Epidermal melanocyte (primary cell): Measurements from ENCODE around the gene TNFAIP8.

ENCODE experiments used
- DNase-seq: peaks from one replicate; pipeline ENCODE4 v3.0.0; 2011; ENCODE audit warnings: low spot score; ENCODE audit not compliant: insufficient read length

TNFAIP8 gene

DNA sequence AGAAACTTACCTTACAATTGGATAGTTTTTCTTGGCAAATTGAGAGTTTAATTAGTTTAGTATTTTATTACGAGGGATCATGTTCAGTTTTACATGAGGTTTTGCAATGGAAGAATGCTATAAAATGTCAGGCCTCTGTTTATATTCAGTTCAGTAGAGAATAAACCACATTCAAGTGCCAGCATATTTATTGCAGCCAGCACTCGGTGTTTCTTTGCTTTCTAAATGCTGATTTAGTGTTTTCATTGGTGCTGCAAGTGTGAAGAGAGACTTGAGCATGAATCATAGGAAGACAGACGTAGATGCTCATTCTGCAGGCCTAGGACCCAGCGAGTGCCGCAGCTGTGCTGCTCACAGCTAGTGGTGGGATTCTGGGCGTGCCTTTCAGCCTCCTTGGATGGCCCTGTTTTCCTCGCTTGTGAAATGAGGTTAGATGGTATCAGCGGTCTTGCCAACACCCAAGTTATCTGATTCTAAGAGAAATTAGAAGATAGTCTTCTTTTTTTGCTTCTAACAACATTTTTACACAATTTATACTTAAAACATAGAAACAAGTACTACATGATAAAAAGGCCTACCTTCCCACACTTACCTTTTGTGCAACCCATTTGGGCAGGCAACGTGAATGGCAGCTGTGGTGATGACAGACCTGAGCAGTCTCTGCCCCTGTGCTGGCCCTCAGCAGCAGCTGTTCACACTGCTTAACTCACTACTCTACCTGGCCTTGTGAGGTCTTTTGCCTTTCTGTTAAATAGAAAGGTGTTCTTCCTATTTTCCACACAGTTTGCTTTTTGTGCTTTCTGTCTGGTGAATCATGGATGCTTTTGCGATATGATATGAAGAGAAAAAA lies 26.8 kb upstream of the TNFAIP8 start:
- no peak for DNase-seq

DNA sequence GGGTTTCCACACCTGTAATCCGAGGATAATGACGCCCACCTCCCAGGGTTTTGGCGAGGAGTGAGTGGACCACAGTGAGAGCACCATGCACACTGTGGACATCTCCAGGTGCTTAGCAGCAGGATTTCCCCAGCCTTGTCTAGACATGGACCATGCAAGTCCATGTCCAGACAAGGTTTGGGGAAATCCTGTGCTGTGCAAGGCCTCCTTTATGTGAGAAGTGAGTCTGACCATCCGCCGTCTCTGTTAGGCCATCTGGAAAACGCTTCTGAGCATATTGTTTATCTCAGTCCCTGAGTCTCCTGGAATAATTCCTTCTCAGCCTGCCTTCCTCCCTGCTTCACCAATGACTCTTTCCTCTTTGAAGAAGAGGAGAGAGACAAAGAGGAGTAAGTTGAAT lies 26.2 kb upstream of the TNFAIP8 start:
- no peak for DNase-seq

DNA sequence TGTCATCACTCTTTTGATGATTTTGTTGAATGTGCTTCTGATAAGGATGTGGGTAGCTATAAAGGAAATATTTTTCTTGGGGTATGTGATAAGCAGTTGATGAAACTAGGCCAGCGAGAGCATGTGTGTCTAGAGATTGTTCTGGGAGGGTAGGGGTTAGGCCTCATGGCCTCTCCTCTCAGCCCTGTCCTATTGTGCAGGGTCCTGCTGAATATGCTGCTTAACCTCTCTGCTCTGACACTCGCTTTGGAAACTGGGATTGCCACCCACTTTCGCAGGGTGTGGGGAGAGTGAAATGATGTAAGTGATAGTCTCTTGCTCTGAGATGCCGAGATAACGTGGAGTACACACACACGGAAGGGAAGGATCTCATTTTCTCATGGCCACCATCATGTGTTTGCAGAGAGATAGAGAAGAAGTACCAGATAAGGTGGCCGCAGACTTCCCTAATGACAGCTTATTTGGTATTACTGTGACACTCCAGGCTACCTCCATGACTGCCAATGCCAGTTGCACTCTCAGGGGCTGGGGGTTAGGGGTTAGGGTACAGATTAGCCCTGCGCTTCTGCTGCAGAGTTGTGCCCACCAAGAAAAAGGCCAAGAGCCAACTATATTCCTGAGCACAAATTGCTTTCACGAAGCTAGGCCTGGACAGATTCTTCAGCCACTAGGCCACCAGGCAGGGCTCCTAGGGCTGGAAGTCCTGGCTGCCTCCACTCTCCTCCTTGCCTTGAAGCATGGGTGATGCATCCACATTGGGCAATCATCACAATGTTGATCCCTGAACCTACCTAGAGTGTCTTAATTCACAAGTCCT lies 25.2 kb upstream of the TNFAIP8 start:
- DNase-seq, result no peak

DNA sequence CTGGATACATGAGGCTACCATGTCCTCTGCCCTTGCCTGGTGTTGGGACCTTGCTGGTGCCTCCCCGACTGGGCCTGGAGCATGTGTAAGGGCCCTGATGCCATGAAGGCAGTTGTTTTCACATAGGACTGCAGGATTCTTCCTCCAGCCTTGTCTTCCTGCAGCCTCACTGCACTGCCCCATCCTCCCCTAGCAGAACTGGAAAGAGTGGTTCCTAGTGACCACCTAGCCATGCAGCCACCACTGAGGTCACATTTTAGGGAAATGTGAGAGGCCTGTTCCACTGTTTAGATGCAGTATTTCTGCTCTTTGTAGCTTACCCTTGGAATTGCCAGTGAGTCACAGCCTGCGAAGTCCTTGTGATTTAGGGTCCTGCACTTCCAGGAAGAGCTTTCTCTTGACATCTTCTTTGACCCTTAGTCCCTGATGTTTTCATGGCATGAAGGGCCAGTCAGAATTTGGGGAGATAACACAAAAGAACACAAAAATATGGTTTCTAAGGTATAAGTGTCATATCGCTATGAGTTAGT lies 24.2 kb upstream of the TNFAIP8 start:
- no peak for DNase-seq

DNA sequence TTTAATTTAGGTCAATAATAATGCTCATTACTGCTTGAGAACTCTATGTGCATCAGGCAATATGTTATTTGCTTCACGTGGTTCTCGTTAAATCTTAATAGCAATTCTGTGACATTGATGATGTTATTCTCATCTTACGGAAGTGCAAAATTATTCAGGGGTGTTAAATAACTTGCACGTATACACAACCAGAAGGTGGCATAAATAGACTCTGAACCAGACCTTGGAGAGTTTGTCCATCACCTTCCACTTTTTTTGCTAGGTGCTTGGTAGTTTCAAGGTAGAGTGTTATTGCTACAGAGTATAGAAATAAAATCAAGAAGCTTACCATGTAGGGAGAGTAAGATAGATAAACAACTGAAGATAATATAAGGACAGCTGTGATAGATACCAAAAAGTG lies 23.6 kb upstream of the TNFAIP8 start:
- no peak for DNase-seq

DNA sequence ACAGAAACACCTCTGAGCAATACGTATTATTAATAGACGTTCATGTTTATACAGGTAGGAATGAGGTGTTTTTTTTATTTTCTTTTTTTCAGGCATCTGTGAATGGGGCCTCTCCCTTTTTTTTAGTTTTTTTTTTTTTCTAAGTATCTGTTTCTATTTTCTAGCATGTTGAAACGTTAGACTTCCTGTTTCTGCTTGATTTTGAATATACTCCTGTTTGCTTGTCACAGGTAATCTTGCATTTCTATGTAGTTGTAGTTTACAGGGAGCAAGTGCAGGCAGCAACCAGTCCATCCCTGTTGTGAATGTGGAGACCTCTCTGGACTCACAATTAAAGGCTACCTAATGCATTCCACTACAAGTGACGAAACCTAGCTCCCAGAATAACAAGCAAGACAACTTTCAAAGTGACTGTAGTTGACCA lies 22.8 kb upstream of the TNFAIP8 start:
- DNase-seq, result no peak

DNA sequence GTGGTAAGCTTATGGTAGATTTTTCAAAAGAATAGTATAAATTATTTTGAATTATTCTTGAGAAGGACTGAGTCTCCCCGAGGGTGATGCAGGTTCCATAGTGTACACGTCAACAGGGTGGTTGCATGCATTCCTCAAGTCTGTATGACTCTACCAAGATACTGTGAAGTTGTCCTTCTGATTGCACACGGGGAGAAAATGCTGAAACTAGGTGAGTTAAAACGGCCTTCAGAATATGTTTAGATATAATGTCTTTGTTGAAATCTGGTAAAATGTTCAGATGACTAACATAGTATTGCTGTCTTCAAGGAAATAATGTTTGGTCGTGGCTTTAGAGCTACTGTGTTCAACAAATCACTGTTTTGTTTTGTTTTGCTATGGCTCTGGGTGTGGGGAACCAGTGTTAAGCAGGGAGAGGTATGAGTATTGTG lies 22.4 kb upstream of the TNFAIP8 start:
- DNase-seq, result no peak

DNA sequence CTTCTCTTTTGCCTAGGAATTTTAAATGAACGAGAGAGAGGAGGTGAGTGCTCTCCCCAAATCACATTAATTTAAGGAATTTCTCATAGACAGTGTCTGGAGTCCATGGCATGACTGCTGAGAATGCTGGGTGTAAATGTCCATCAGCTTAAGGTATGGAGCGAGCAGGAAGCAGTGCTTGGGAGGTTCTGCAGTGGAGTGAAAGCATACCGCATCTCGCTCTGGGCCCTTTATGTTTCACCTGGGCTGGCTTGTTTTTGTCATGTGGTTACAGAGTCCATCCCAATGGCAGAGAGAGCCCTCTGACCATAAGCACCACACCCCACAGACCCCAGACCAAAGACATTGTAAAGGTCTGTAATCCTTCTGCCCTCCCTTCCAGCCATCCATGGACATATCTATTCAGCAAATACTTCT lies 20.6 kb upstream of the TNFAIP8 start:
- DNase-seq, result no peak

DNA sequence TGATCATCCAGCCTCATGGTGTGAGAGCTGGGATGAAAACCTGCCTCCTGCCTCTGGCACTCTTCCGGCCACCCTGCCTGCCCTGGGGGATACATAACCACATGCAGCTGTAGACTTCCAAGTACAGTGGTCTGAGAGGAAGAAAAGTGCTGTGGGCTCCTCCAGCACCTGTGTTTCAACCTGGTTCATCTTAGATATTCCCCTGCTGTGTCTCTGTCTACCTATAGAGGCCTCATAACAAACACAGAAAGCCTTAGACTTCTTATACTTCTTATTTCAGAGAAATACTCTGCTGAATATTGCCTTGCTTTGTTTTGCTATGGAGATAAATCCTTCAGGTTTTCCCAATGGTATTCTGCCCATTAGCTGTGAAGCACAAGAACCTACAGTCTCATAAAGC lies 19.6 kb upstream of the TNFAIP8 start:
- no peak for DNase-seq

DNA sequence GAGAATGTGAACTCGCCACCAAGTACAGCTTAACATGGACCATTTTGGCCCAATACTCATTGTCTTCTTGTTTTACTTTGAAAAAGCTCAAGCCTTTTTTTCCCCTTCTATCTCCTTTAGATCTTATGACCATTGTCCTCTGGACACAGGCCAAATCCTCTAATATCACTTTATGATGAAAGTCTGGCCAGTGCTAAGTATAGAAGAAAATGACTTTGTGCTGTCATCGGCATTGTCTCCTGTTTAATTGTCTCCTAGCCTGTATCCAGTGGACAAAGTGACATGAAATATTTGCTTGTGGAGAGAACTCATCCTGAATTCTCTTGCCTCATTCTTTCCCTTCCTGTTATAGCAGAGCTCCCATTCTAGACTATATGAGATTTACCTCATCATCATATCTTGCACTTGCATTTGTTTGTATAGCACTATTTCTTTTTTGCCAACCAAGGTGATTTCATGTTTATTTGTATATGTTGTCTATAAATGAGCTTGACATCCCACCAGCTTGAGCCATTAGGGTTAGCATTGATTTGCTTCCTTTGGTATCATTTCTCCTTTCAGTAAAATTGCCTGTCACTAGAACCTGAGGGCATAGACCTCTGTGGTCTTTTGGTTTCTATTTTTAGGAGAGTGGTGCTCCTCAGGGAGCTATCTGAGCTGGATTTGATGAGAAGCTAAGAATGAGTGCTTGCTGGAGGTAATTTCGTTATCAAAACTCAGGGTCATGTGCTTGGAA lies 18.8 kb upstream of the TNFAIP8 start:
- DNase-seq, result no peak

DNA sequence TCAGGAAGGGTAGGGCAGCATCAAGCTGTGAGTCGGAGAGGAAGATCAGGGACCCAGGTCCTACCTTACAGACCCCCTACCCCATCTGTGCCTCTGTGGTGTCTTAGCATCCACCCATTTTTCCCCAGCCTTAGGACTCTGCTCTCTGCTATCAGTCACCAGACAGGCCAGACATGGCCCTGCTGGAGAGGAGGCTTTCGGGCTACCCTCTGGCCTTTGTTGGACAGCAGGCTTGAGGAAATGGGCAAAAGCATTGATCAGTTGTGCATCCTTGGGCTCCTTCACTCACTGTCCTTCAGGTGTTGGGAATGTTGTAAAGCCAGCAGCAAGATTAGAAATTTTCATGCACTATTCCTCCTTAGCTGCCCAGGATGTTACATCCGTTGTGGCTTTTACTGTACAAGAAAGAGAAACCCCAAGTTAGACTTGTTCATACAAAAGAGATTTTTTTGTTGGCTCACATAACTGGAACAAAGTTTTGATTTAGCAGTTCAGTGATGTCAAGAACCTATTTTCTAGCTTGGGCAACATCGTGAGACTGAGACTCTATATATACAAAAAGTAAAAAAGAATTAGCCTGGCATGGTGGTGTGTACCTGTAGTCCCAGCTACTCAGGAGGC lies 17.4 kb upstream of the TNFAIP8 start:
- no peak for DNase-seq

DNA sequence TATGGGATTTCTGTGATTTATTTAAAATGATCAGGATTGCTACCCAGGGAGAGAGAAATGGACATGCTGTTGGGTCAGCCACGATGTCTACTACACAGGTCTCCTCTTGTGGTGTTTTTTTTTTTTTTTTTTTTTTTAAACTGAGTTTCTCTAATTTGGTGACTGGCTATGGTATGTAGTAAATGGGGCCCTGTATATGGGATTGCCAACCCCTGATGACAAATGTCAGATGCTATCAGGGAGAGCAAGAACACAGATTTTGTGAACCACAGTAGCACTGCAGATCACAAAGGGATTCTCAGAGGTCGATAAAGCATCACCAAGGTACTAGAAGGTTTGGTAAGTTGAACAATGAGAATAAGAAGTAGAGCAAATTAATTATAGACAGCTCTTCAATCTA lies 16.5 kb upstream of the TNFAIP8 start:
- DNase-seq, result no peak

DNA sequence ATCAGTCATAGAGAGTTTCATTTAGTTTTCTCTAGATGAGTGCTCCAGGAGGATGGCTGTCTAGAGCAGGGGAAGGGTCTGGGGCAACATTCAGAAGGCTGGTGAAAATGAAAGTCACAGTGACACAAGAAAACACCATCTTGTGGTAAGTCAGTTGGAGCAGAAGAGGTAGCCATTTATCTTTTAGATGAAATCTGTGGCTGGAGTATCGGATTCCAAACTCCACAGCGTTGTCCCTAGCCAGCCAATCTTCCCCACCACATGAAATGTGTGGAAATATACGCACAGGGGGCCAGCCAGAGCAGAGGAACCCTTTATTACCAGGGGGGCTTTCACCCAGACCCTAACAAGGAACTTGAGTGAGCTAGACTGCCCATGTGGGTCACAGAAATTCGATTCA lies 15.9 kb upstream of the TNFAIP8 start:
- DNase-seq, result no peak

DNA sequence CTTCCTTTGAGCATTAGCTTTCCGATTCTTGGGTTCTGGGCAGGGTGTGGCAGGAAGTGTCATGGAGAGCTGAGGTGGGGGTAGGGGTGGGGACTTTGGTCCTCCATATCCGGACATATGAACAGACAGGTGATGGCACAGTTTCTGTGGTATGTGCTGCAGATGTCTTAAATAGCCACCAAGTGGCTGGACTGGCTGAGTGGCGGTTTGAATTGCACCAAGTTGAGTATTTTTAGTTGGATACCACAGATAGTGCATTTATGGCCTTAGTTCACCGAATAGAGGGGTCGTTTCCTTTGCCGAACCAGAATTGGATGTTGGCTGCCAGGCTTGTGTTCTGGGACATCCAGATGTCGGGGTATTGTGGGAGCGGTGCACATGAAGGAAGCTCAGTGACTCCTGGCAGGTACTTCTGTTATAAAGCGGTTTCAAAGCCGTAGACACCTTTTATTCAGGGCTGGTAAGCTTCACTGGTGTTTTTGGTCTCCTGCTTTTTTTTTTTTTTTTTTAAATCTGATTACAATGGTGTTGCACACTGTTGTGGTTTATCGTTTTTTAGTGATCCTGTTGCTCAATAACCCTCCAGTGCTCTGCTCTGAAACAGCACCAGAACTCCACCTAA lies 15.1 kb upstream of the TNFAIP8 start:
- DNase-seq, result no peak

DNA sequence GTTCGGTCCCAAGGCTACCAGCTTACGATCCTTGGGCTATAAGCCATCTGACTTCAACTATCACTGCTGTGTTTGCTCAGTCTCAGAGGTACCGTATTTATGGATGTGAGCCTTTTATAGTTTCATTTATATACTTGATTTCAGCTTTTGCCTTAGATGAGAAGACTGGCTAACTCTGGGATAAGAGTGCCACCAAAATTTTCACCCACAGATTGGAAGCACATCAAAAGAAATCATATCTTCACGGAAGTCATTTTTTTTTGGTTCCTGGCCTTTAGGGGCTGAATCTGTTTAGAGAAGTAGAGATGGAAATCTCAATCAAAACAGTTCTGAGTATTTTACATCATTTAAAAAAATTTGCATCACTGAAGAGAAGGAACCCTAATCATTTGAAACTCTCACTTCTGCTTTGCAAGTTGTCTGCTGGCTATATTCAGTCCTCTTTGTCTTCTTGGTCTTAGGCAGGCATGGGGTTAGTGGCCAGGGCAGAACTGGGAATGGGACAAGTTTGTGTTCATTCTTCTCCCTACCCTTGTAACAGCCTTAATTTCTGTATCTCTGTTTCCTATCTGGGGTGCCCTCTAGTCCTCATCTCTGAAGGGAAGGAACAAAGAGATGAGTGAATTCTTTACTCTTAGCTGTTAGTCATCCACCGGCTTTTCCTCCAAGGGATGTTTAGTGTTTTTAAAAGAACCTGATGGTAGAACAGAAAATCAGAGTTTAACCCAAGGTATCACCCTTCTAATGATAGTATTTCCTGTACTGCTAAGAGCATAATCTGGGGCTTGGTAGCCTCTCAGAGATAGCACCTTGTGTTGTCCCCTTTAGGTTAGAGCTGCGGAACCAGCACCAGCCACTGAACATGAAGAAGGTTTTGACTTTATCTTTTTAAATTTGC lies 14.1 kb upstream of the TNFAIP8 start:
- no peak for DNase-seq

DNA sequence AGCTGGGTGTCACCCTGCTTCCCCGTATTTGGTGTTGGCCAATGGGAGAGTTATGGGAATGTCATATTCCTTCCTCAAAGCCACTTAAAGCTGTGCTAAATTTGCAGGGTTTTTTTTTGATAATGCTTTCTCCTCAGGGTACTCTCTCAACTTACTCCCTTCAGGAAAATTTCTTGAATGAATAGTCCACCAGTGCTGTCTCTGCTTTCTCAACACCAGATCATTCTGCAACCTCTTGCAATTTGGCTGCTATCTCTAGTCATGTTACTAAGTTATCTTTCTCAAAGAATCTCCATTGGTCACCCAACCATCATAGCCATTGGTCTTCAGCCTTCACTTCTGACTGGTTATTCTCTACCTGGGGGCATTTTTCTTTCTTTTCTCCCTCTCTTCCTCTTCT lies 13.4 kb upstream of the TNFAIP8 start:
- no peak for DNase-seq

DNA sequence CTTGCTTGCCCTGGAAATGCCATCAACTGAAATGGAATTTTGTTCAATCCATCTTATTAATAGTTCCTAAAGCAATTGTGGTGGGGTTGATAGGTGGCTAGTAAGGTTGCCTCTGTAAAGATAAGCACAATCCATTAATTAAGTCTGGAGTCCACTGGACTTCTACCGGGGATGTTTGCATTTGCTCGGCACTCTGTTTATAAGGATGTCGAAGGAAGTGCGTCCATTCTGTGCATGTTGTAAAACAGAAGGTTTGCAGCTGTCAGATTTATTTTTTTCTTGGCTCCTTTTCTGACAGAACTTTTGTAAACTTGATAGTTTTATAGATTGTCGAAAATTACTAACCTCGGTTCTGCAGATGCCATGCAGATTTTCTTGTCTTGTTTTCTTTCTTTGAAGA lies 12.8 kb upstream of the TNFAIP8 start:
- DNase-seq, result no peak

DNA sequence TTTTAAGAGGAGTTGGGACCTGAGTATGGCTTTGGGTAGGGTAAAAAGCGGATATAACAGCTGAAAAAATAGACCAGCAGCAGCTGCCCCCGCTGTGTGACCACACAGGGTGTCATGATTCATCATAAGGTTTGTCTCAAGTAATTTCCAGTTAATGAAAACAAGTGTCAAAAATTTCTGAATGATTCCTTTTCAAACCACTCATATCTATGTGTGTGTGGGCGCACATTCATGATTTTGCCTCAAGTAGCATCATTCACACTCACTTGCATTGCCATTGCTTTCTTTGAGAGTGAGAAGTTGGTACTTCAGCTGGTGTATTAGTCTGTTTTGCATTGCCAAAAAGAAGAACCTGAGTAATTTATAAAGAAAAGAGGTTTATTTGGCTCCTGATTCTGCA lies 12.1 kb upstream of the TNFAIP8 start:
- no peak for DNase-seq

DNA sequence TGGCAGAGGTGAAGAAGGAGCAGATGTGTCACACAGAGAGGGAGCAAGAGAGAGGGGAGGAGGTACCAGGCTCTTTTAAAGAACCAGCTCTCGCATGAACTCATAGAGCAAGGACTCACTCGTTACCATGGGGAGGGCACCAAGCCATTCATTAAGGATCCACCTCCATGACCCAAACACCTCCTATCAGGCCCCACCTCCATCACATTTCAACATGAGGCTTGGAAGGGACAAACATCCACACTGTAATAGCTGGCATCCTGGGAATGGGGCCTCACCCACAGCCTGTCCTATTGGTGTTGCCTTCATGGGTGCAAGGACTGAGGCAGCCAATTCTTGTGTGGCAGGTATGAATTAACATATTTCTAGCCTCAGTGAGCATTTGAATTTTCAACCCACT lies 11.6 kb upstream of the TNFAIP8 start:
- DNase-seq, result no peak

DNA sequence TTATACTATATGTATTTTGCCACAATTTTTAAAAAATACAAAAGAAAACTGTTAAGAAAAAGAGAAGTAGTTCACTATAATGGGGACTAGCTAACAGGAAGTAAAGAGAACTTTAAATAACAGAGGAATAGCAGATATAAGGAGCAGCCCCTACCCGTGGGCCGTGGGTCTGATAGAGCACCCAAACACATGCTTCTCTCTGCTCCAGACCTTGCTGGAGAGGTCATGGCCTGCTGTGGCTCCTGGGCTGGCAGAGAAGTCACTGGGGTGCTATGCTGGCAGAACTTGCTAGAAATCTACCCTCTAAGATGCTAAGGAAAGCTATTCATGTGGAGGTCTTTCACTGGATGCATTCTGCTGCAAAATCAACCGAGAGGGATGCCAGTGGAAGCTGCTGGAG lies 10.0 kb upstream of the TNFAIP8 start:
- no peak for DNase-seq
